IMR-90 (cell line): ENCODE measurements around the gene HCFC1R1. TPM values are rescaled to one million over a fixed set of nuclear protein-coding genes. Genes with fewer than 3 reads are reported as not detected.

Experiments used
- ATAC-seq: fragments of 200-7000 bp; cut with Tn5 transposase; 2 replicates; pipeline ENCODE4 v1.9.1; 2020; ENCODE audit warnings: low read depth, mild to moderate bottlenecking, moderate library complexity
- BruUV-seq: library from RNA; stranded (reverse); fragments of 400-500 nt; replicated peaks from 2 replicates; lab custom pipeline; 2021; lab: Mats Ljungman, UMichigan
- CTCF ChIA-PET: fragments of 300-600 bp; formaldehyde crosslinking; extraction: SDS; loops from one replicate; lab custom pipeline; 2021; ENCODE audit warnings: antibody characterized with exemption; lab: Yijun Ruan, JAX
- POLR2A ChIA-PET: fragments of 300-600 bp; sonication (Branson Sonifier 250); formaldehyde crosslinking; loops from one replicate; lab custom pipeline; 2022; ENCODE audit warnings: antibody characterized with exemption; ENCODE audit not compliant: unreplicated experiment; lab: Charles Lee
- DNase-seq: peaks from one replicate; pipeline ENCODE4 v3.0.0; 2013
- H2AFZ ChIP-seq: replicated peaks from 2 replicates; pipeline ENCODE3; 2013; ENCODE audit warnings: low read length, mild to moderate bottlenecking; ENCODE audit not compliant: poor library complexity
- H2AK5ac ChIP-seq: 2 replicates; pipeline ENCODE4 v1.6.1; 2013; ENCODE audit warnings: low read depth, low read length, inconsistent platforms
- H2AK9ac ChIP-seq: replicated peaks from 2 replicates; pipeline ENCODE3; 2013; ENCODE audit warnings: mild to moderate bottlenecking, low read depth, low read length, moderate library complexity; ENCODE audit not compliant: poor library complexity
- H2BK120ac ChIP-seq: 2 replicates; pipeline ENCODE4 v1.6.1; 2013; ENCODE audit warnings: low read depth, low read length, inconsistent platforms
- H2BK15ac ChIP-seq: 3 replicates; pipeline ENCODE4 v1.6.1; 2013; ENCODE audit warnings: low read depth, low read length, inconsistent platforms
- H2BK20ac ChIP-seq: 2 replicates; pipeline ENCODE4 v1.6.1; 2013; ENCODE audit warnings: low read depth, mild to moderate bottlenecking, inconsistent platforms, low read length, moderate library complexity
- H2BK5ac ChIP-seq: 2 replicates; pipeline ENCODE4 v1.6.1; 2013; ENCODE audit warnings: mild to moderate bottlenecking, low read depth, low read length, inconsistent platforms; ENCODE audit not compliant: poor library complexity, severe bottlenecking
- H3K14ac ChIP-seq: replicated peaks from 2 replicates; pipeline ENCODE4 v1.6.1; 2013; ENCODE audit warnings: low read depth, low read length, inconsistent platforms
- H3K18ac ChIP-seq: 2 replicates; pipeline ENCODE4 v1.6.1; 2013; ENCODE audit warnings: low read depth, low read length, control low read depth
- H3K23ac ChIP-seq: 2 replicates; pipeline ENCODE4 v1.6.1; 2013; ENCODE audit warnings: low read depth, low read length, inconsistent platforms
- H3K27ac ChIP-seq: 2 replicates; pipeline ENCODE4 v1.5.1; 2013; ENCODE audit warnings: mild to moderate bottlenecking, control low read depth, low read length; ENCODE audit not compliant: insufficient read depth
- H3K27me3 ChIP-seq: 2 replicates; pipeline ENCODE4 v1.6.1; 2013; ENCODE audit warnings: low read length; ENCODE audit not compliant: control insufficient read depth, insufficient read depth
- H3K36me3 ChIP-seq: 2 replicates; pipeline ENCODE4 v1.6.1; 2013; ENCODE audit warnings: low read length, mixed read lengths; ENCODE audit not compliant: control insufficient read depth, insufficient read depth
- H3K4ac ChIP-seq: 2 replicates; pipeline ENCODE4 v1.6.1; 2013; ENCODE audit warnings: low read depth, low read length, inconsistent platforms
- H3K4me1 ChIP-seq: 2 replicates; pipeline ENCODE4 v1.6.1; 2013; ENCODE audit warnings: low read length, mixed read lengths; ENCODE audit not compliant: control insufficient read depth, insufficient read depth
- H3K4me2 ChIP-seq: 2 replicates; pipeline ENCODE4 v1.6.1; 2013; ENCODE audit warnings: low read depth, mild to moderate bottlenecking, control low read depth, low read length, moderate library complexity
- H3K4me3 ChIP-seq: 2 replicates; pipeline ENCODE4 v1.5.1; 2013; ENCODE audit warnings: low read depth, mild to moderate bottlenecking, control low read depth, low read length, moderate library complexity; ENCODE audit not compliant: insufficient read depth
- H3K56ac ChIP-seq: 2 replicates; pipeline ENCODE4 v1.6.1; 2013; ENCODE audit warnings: low read length, inconsistent platforms; ENCODE audit not compliant: insufficient read depth; ENCODE audit errors: extremely low read depth
- H3K79me1 ChIP-seq, 2 experiments: 2 replicates each; pipeline ENCODE4 v1.6.1; 2013; ENCODE audit warnings: low read length in 2 of 2, inconsistent platforms in 1 of 2, low read depth in 1 of 2
- H3K9ac ChIP-seq: 2 replicates; pipeline ENCODE4 v1.6.1; 2013; ENCODE audit warnings: low read depth, low read length, control low read depth
- H3K9me1 ChIP-seq: 2 replicates; pipeline ENCODE4 v1.6.1; 2013; ENCODE audit warnings: low read length, inconsistent platforms; ENCODE audit not compliant: insufficient read depth
- H3K9me3 ChIP-seq: 2 replicates; pipeline ENCODE4 v1.6.1; 2013; ENCODE audit warnings: low read length; ENCODE audit not compliant: control insufficient read depth, insufficient read depth
- H4K20me1 ChIP-seq: 2 replicates; pipeline ENCODE4 v1.6.1; 2013; ENCODE audit warnings: low read length, inconsistent platforms; ENCODE audit not compliant: insufficient read depth
- H4K5ac ChIP-seq: 2 replicates; pipeline ENCODE4 v1.6.1; 2013; ENCODE audit warnings: mild to moderate bottlenecking, low read depth, low read length, control low read depth
- H4K8ac ChIP-seq, 2 experiments: 2 replicates each; pipeline ENCODE4 v1.6.1; 2013; ENCODE audit warnings: low read depth in 2 of 2, low read length in 2 of 2, control low read depth in 1 of 2, inconsistent platforms in 1 of 2
- H4K91ac ChIP-seq: 2 replicates; pipeline ENCODE4 v1.6.1; 2013; ENCODE audit warnings: low read depth, low read length, inconsistent platforms; ENCODE audit not compliant: insufficient read depth
- BHLHE40 ChIP-seq: fragments of 150-350 bp; IDR thresholded peaks from 2 replicates; pipeline ENCODE4 v1.6.1; 2016; ENCODE audit warnings: mild to moderate bottlenecking, low read depth, low read length
- CEBPB ChIP-seq: IDR thresholded peaks from 2 replicates; pipeline ENCODE4 v1.6.1; 2012; ENCODE audit warnings: low read depth, low read length, improper control_type of control experiment
- CHD1 ChIP-seq: IDR thresholded peaks from 2 replicates; pipeline ENCODE4 v1.6.1; 2012; ENCODE audit warnings: low read depth, low read length, improper control_type of control experiment
- ELK1 ChIP-seq: fragments of 150-350 bp; IDR thresholded peaks from 2 replicates; pipeline ENCODE4 v1.6.1; 2016; ENCODE audit warnings: low read depth, mild to moderate bottlenecking, low read length, moderate library complexity, borderline replicate concordance
- FOS ChIP-seq: fragments of 150-350 bp; IDR thresholded peaks from 2 replicates; pipeline ENCODE4 v1.6.1; 2016; ENCODE audit warnings: low read depth, low read length
- MAFK ChIP-seq: IDR thresholded peaks from 2 replicates; pipeline ENCODE4 v1.6.1; 2012; ENCODE audit warnings: low read depth, low read length, improper control_type of control experiment
- MAZ ChIP-seq: IDR thresholded peaks from 2 replicates; pipeline ENCODE4 v1.6.1; 2012; ENCODE audit warnings: low read depth, mild to moderate bottlenecking, low read length, improper control_type of control experiment, moderate library complexity, borderline replicate concordance
- NFE2L2 ChIP-seq: fragments of 150-350 bp; IDR thresholded peaks from 2 replicates; pipeline ENCODE4 v1.6.1; 2016; ENCODE audit warnings: low read depth, mild to moderate bottlenecking, low read length
- RCOR1 ChIP-seq: IDR thresholded peaks from 2 replicates; pipeline ENCODE4 v1.6.1; 2012; ENCODE audit warnings: mild to moderate bottlenecking, low read length, improper control_type of control experiment; ENCODE audit not compliant: insufficient replicate concordance
- RFX5 ChIP-seq: IDR thresholded peaks from 2 replicates; pipeline ENCODE4 v1.8.0; 2012; ENCODE audit warnings: low read depth, mild to moderate bottlenecking, low read length, moderate library complexity
- SMC3 ChIP-seq: fragments of 150-350 bp; IDR thresholded peaks from 2 replicates; pipeline ENCODE4 v1.6.1; 2016; ENCODE audit warnings: low read depth, mild to moderate bottlenecking, antibody characterized with exemption, low read length, moderate library complexity
- WGBS, 2 experiments: methylation state at CpG; one replicate each; pipeline versions ENCODE4 v1.1.5 to v1.1.7; 2013; ENCODE audit warnings: missing lambda C conversion rate in 2 of 2; ENCODE audit not compliant: insufficient read length in 1 of 2; ENCODE audit errors: extremely low coverage in 2 of 2; 5-methylcytosine and 5-hydroxymethylcytosine counted together
- dilution Hi-C: fragments of 300-500 bp; cut with HindIII; formaldehyde crosslinking; loops from one replicate; pipeline ENCODE4 v1.14.3; 2018; ENCODE audit warnings: low sequenced_read_pairs; ENCODE audit not compliant: unreplicated experiment
- in situ Hi-C: fragments of 300-500 bp; cut with MboI; formaldehyde crosslinking; loops from 3 replicates; pipeline ENCODE4 v1.14.3; 2019; ENCODE audit warnings: low sequenced_read_pairs, inconsistent platforms, mixed read lengths
- intact Hi-C: fragments of 100-400 bp; cut with micrococcal nuclease; formaldehyde crosslinking; loops from 2 replicates; pipeline ENCODE4 v1.10.0; 2022
- polyA plus RNA-seq, 3 experiments: library from polyadenylated mRNA; depleted of rRNA; stranded (reverse); fragments of >200 nt; gene quantifications; 2 replicates each; pipeline ENCODE4 v1.2.3, GENCODE V29; 2012; ENCODE audit warnings: low replicate concordance in 1 of 3
- total RNA-seq: library from RNA; depleted of rRNA; stranded (reverse); fragments of >200 nt; gene quantifications from 2 replicates; pipeline ENCODE4 v1.2.3, GENCODE V29; 2012
- TF ChIP-seq, protein P1 (sequence below): fragments of 150-350 bp; IDR thresholded peaks from 2 replicates; pipeline ENCODE4 v1.6.1; 2017; ENCODE audit warnings: mild to moderate bottlenecking, antibody characterized with exemption, low read length, low read depth

The HCFC1R1 gene
- total and polyA plus RNA-seq, 2 of the 4 experiments (the other 2 are of a cell fraction) = 7.2 to 57.9 TPM

GRCh38 chr16:3020604-3021448 is 2.9 kb downstream of the HCFC1R1 start:
- no peaks in the 10 kb centered on the region for H3K9me1 ChIP-seq
- H3K18ac ChIP-seq = peak overlapping the region; percentile 83
- H2AFZ ChIP-seq = peak overlapping the region; percentile 67
- peak overlapping the region; percentile 98 for H4K91ac ChIP-seq
- H3K4me1 ChIP-seq = peaks cover 11% of the 10 kb centered on the region
- no TSS peak for BruUV-seq
- H4K5ac ChIP-seq = peak overlapping the region; percentile 76
- H3K4me3 ChIP-seq = peak overlapping the region; percentile 77
- no peaks in the 10 kb centered on the region; the same call in 1 of the 2 replicates for H3K27me3 ChIP-seq
- H2BK20ac ChIP-seq = peak overlapping the region; percentile 4; the same call in 1 of the 2 replicates
- peak overlapping the region; percentile 99 for H2BK5ac ChIP-seq
- H3K36me3 ChIP-seq = peaks cover 11% of the 10 kb centered on the region
- peak overlapping the region; percentile 32; the same call in 1 of the 3 replicates for H2BK15ac ChIP-seq
- peak overlapping the region; percentile 100 for H3K23ac ChIP-seq
- H3K14ac ChIP-seq = peak overlapping the region; percentile 99
- ChIA-PET POLR2A (interaction anchor here (0.6 to 2.0 kb wide), 2 partner anchors 11 to 496 kb away, joined by 3 to 7 read pairs; no protein-coding TSS in a partner anchor), CTCF (interaction anchor here (0.5 to 2.7 kb wide), 2 partner anchors 10 to 1152 kb away, joined by 8 to 12 read pairs; no protein-coding TSS in a partner anchor)
- peak overlapping the region; percentile 94 for H3K9ac ChIP-seq
- peak overlapping the region; percentile 99 for H3K4ac ChIP-seq
- peak overlapping the region; percentile 74 to 99 for H4K8ac ChIP-seq
- H3K9me3 ChIP-seq = no peaks in the 10 kb centered on the region
- dilution Hi-C loops (no loop called here), in situ Hi-C loops (no loop called here), intact Hi-C loops (no loop called here)
- peak overlapping the region; percentile 79 for H3K4me2 ChIP-seq
- H3K79me1 ChIP-seq = peaks cover 0 to 27% of the 10 kb centered on the region in 2 experiments; a peak in 2 of 4 replicates
- 0% methylated on average over 8 of the region's 57 CpGs; no CpG with 5 or more reads in 1 of the 2 experiments for WGBS, 2 experiments
- peak overlapping the region; percentile 91 for H2BK120ac ChIP-seq
- ATAC-seq (peak; percentile 30), DNase-seq (peak; percentile 89)
- H3K56ac ChIP-seq = peak overlapping the region; percentile 100
- H3K27ac ChIP-seq = peak overlapping the region; percentile 97
- H2AK5ac ChIP-seq = peak overlapping the region; percentile 93
- peaks cover 31% of the 10 kb centered on the region for H4K20me1 ChIP-seq
- H2AK9ac ChIP-seq = peak overlapping the region; percentile 99
- no peak for TF ChIP-seq NFE2L2
- TF ChIP-seq FOS = peak; percentile 89
- TF ChIP-seq MAZ = peak; percentile 81
- TF ChIP-seq BHLHE40 = peak; percentile 43
- TF ChIP-seq CEBPB = no peak
- TF ChIP-seq SMC3 = no peak
- no peak for TF ChIP-seq RFX5
- TF ChIP-seq CHD1 = peak; percentile 14; the same call in 1 of the 2 replicates
- TF ChIP-seq ELK1 = no peak
- no peak for TF ChIP-seq MAFK
- TF ChIP-seq RCOR1 = no peak
- TF ChIP-seq, protein P1, sequence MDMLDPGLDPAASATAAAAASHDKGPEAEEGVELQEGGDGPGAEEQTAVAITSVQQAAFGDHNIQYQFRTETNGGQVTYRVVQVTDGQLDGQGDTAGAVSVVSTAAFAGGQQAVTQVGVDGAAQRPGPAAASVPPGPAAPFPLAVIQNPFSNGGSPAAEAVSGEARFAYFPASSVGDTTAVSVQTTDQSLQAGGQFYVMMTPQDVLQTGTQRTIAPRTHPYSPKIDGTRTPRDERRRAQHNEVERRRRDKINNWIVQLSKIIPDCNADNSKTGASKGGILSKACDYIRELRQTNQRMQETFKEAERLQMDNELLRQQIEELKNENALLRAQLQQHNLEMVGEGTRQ = peak; percentile 64
